ENCODE results near the gene INTS1. TPM values are rescaled to one million over a fixed set of nuclear protein-coding genes. Genes with fewer than 3 reads are reported as not detected.

The INTS1 gene
- total and polyA plus RNA-seq, 10 of the 15 experiments (the other 5 are each of a cell fraction or from before 2014, with no cell fraction given), result 0.52 to 89.0 (median 15.1) TPM

DNA sequence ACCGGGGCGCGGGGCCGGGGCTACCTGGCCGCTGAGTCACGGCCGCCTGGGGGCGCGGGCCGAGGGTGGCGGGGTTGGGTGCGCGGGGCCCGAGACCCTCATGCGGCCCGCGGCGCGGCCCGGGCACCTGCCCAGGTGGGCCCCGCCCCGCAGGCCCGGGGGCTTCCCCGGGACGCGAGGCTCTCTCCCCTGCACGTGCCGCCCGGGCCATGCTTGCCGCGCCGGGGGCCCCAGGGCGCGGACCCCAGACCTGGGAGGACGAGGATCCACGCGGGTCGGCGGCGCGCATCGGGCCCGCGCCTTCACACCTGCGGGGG lies 26.7 kb upstream of the INTS1 start:
- Histone ChIP-seq H3K9me3 (replicated peaks; ENCODE audit: control insufficient read depth, insufficient read depth, low read length) (no peaks in the 10 kb centered on the region), H3K36me3 (ENCODE audit: control insufficient read depth in 2 of 2, insufficient read depth in 2 of 2, low read length in 1 of 2) (no peaks in the 10 kb centered on the region; a peak in 1 of 4 replicates), H4K20me1 (ENCODE audit: control insufficient read depth, insufficient read depth) (peaks cover 7% of the 10 kb centered on the region; the same call in 1 of the 2 replicates), H3K4me3 (peak overlapping the region; percentile 63), H3K4me1 (ENCODE audit: control insufficient read depth, insufficient read depth, low read length) (peaks cover 13% of the 10 kb centered on the region), H3K27me3 (replicated peaks in 1 of 2; ENCODE audit: control insufficient read depth in 2 of 2, insufficient read depth in 2 of 2, low read length in 1 of 2) (no peaks in the 10 kb centered on the region), H2AFZ (ENCODE audit: control insufficient read depth, low read depth, low read length) (no peak overlapping the region), H3K9ac (ENCODE audit: control insufficient read depth, insufficient read depth, low read length) (peak overlapping the region; percentile 27; the same call in 1 of the 2 replicates), H3K27ac (ENCODE audit: control insufficient read depth, insufficient read depth) (peak overlapping the region; percentile 69; the same call in 1 of the 2 replicates), H3K79me2 (ENCODE audit: control insufficient read depth, insufficient read depth, low read length) (peaks cover 38% of the 10 kb centered on the region), H3K4me2 (ENCODE audit: control insufficient read depth, insufficient read depth) (peak overlapping the region; percentile 96)
- ATAC-seq, result no peak
- intact Hi-C loops (cut with micrococcal nuclease; ENCODE audit: unreplicated experiment) (no loop called here), in situ Hi-C loops (cut with MboI) (no loop called here)
- TF ChIP-seq BHLHE40 (IDR thresholded peaks at IDR 0.05; ENCODE audit: borderline replicate concordance in 1 of 2, low read depth in 2 of 2, low read length in 1 of 2), result peak; percentile 61 to 96; a peak in 3 of 4 replicates
- no peak for TF ChIP-seq NBN (IDR thresholded peaks at IDR 0.05)
- no peak for TF ChIP-seq STAT1 (conservative IDR thresholded peaks at IDR 0.05)
- TF ChIP-seq ZSCAN29 (IDR thresholded peaks at IDR 0.05), result no peak
- no peak for TF ChIP-seq WRNIP1 (IDR thresholded peaks at IDR 0.05; ENCODE audit: borderline replicate concordance, low read depth, low read length)
- TF ChIP-seq IKZF1 (conservative IDR thresholded peaks at IDR 0.05), result no peak
- TF ChIP-seq, protein P1, sequence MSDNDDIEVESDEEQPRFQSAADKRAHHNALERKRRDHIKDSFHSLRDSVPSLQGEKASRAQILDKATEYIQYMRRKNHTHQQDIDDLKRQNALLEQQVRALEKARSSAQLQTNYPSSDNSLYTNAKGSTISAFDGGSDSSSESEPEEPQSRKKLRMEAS (IDR thresholded peaks at IDR 0.05; ENCODE audit: low read depth, low read length), result no peak
- no peak for TF ChIP-seq RUNX3 (IDR thresholded peaks at IDR 0.05; ENCODE audit: low read length)
- CTCF ChIA-PET, result no interaction called here
- SMC1A ChIA-PET (ENCODE audit: uncharacterized antibody, unreplicated experiment), result no interaction called here
- RAD21 ChIA-PET (ENCODE audit: unreplicated experiment), result no interaction called here
- no peak for DNase-seq (ENCODE audit: low read depth, low spot score)
- 0% methylated on average over 7 of the region's 45 CpGs for WGBS (ENCODE audit: insufficient coverage, insufficient replicate concordance, low lambda C conversion rate, missing lambda C conversion rate)
- POLR2A ChIA-PET, result interaction anchor here (0.6 kb wide), 1 partner anchor 745 kb away, joined by 3 read pairs; no protein-coding TSS in a partner anchor
- FAIRE-seq, result no peak
- BruUV-seq (replicated peaks), result no TSS peak

Measured in GM12878 (cell line).